CD4-positive, alpha-beta T cell treated with Interleukin-17A for 4 hours (primary cell): ENCODE measurements around the gene MADD.

Source experiments
- DNase-seq: peaks from one replicate; pipeline ENCODE4 v3.0.0-alpha.2; 2020; ENCODE audit warnings: mixed read lengths

MADD gene

GRCh38 chr11:47360341-47360740 lies 90.4 kb downstream of the MADD start:
- DNase-seq: no peak

GRCh38 chr11:47361419-47361818 lies 91.5 kb downstream of the MADD start:
- DNase-seq: no peak

- DNase-seq: no peak
These were observed 96.1 kb downstream of the MADD start for GRCh38 chr11:47366020-47366490.

- DNase-seq: no peak
These were observed 99.7 kb downstream of the MADD start for GRCh38 chr11:47369676-47370075.

GRCh38 chr11:47372422-47372821 lies 102.5 kb downstream of the MADD start:
- no peak for DNase-seq

- DNase-seq: peak; percentile 95
These were observed 104.2 kb downstream of the MADD start for GRCh38 chr11:47373876-47374719.

GRCh38 chr11:47374720-47375019 lies 104.7 kb downstream of the MADD start:
- DNase-seq: no peak

- no peak for DNase-seq
These were observed 105.1 kb downstream of the MADD start for GRCh38 chr11:47375020-47375419.

- DNase-seq: no peak
These were observed 105.7 kb downstream of the MADD start for GRCh38 chr11:47375546-47376085.

- DNase-seq: no peak
These were observed 106.2 kb downstream of the MADD start for GRCh38 chr11:47376107-47376524.

GRCh38 chr11:47376525-47377371 lies 106.8 kb downstream of the MADD start:
- DNase-seq: no peak

GRCh38 chr11:47377571-47378009 lies 107.7 kb downstream of the MADD start:
- DNase-seq: no peak

GRCh38 chr11:47378010-47378835 lies 108.3 kb downstream of the MADD start, which contains the start of gene SPI1:
SPI1 (minus strand) TSS chr11:47378547; CDS start chr11:47378353, 194 bp downstream.
- no peak for DNase-seq

- DNase-seq: no peak
These were observed 108.9 kb downstream of the MADD start for GRCh38 chr11:47378836-47379170.

- DNase-seq: no peak
These were observed 109.4 kb downstream of the MADD start for GRCh38 chr11:47379317-47379716.
